Hindlimb muscle (tissue), 1 donor: Measurements from ENCODE around the gene RPS15. TPM values are rescaled to one million over a fixed set of nuclear protein-coding genes. Genes with fewer than 3 reads are reported as not detected.
"Not testable (repeated sequence)": the region's sequence is repeated elsewhere in the genome, so short reads cannot be mapped to it uniquely, and the experiment has no call there.

Source experiments
- DNase-seq: peaks from one replicate; pipeline ENCODE4 v3.0.0-alpha.2; 2013
- polyA plus RNA-seq: library from polyadenylated mRNA; unstranded; fragments of 120-200 nt; gene quantifications from one replicate; pipeline ENCODE4 v1.2.1, GENCODE V29; 2013; ENCODE audit not compliant: insufficient read length

Gene RPS15
- polyA plus RNA-seq, 1 donor = 1,308 TPM

DNA sequence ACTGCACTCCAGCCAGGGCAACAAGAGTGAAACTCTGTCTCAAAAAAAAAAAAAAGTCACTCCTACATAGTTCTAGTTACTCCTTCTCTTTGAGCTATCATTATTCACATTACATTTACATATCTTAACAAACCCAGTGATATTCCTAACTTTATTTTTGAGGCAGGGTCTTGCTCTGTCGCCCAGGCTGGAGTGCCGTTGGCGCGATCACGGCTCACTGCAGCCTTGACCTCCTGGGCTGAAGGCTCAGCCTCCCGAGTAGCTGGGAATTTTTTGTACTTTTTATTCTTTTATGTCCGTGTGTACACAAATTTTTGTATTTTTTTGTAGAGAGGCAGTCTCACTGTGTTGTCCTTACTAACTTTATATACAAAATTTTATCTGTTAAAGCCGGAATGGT, 587 bp upstream of the RPS15 start:
- no peak for DNase-seq

DNA sequence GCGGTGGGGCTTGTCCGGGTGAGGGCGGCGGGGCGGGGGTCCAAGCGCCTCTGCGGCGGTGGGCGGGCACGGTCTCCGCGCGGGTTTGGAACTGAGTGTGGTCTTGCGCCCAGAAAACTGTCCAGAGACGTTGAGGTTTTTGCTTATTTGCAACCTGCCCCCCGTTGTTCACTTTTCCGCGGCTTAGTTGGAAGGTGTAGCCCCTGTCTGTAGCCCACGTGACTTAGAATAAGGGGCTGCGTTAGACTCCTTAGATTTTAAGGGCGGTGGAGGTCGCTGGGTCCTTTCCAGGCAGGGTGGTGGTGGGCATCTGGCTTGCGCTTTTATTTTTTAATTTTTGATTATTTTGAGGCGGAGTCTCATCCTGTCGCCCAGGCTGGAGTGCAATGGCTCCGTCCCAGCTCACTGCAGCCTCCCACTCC, 748 bp downstream of the RPS15 start:
- no peak for DNase-seq

DNA sequence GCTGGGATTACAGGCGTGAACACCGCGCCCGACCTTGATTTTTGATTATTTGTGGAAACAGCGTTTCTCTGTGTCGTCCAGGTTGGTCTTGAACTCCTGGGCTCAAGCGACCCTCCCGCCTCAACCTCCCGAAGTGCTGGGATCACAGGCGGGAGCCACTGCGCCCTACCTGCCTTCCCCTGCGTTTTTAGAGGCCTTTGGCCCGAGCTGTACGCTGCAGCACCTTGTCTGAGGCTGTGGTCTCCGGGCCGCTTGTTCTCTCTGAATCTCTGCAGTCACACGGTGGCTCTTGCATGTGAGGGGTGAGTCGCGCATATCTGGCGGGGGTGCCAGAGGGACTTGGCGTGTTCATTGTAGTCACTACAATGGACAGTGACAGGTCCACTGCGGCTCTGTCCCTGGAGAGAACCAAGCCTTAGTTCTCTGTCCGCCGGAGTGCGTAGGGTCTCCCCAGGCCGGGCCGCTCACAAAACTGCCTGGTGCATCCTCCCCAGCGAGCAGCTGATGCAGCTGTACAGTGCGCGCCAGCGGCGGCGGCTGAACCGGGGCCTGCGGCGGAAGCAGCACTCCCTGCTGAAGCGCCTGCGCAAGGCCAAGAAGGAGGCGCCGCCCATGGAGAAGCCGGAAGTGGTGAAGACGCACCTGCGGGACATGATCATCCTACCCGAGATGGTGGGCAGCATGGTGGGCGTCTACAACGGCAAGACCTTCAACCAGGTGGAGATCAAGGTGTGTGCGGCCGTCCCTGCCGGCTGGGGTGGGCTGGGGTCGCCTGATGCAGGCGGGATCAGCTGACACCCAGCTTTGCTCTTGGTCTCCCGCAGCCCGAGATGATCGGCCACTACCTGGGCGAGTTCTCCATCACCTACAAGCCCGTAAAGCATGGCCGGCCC, 1.6 kb downstream of the RPS15 start:
- not testable (repeated sequence) for DNase-seq

DNA sequence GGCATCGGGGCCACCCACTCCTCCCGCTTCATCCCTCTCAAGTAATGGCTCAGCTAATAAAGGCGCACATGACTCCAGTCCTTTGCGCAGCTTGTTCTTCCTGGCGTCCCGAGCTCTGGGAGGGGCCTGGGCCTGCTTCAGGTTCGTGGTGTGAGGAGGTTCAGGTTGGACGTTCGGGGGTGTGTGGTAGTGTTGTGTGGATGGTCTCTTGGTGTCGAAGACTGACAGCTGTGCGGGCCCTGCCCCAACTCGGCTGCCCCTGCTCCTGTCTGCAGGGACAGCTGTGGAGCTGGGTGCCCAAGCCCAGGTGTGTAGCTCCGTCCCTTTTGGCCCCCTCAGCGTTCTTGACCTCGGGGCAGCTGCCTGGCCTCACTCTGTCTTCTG, 2.2 kb downstream of the RPS15 start:
- DNase-seq = no peak

DNA sequence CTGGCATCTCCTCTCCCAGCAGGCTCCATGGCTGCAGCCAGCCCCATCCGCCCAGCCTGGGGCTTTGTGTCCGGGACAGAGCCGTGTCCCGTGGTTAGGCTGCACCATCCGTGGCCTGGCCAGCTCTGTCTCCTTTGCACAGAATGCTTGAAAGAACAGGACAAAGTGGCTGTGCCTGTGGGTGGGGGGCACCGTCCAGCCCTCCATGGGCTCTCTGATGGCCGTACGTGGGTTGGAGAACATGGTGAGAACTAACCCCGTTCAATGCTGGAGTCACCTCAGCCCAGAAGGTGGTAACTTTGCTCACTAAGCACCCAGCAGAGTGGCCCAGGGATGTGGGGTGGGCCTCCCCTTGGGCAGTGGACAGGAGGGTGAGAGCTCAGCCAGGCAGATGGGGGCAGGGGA, 2.8 kb downstream of the RPS15 start:
- DNase-seq = no peak

DNA sequence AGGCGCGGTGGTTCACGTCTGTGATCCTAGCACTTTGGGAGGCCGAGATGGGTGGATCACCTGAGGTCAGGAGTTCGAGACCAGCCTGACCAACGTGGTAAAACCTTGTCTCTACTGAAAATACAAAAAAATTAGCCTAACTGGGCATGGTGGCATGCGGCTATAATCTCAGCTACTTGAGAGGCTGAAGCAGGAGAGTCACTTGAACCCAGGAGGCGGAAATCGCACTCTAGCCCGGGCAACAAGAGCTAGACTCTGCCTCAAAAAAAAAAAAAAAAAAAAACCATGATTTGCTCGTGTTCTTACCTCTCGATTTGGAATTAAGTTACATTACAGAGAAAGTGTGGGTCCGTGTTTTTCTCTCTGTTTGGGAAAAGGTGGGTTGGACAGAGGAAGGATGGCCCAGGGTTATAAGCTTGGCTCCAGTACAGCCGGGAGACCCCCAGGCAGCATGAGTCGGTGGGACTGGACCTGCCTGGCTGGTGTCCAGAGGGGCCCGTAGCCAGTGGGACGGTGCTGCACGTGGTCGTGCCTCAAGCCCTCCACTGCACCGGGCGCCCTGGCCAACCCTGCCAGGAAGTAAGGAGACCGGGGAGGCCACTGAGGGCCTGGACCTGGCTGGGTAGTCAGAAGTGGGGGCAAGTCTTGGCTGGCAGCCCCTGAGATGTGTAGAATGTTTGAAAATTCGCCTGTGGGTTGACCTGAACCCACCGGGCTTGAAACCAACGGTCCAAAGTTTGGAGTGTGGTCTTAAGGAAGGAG, 3.7 kb downstream of the RPS15 start:
- DNase-seq = no peak

DNA sequence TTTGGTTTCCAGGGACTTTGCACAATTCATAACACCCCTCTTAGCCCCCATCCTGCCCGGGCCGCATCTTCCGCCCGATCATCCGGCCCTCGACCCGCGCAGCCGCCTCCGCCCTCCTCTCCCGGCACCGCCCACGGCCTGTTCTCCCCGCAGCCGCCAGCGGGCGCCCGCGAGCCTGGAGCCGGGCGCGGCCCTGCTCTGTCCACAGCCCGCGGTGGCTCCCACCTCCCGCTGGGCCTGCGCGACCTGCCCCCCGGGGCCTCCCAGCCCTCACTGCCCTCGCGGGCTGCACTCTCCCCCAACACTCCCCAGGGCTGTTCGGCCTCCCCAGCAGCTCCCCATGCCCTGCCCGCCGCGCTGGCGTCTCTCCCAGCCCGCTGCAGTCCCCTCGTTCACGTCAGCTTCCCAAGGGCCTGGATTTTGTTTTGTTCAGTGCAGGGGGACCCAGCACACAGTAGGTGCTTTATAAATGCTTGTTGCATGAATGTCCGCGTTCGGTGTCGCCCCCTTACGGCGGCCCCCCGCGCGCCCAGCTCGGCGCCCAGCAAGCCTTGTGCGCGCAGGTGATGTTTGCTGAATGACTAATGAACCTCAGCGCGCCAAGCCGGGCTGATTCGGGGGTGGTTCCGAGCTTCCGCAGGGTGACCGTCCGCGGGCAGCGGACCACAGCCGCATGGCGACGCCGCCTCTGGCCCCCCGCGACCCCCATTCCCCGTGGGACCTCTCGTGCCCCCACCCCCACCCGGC, 7.2 kb downstream of the RPS15 start:
- DNase-seq = peak; percentile 71

DNA sequence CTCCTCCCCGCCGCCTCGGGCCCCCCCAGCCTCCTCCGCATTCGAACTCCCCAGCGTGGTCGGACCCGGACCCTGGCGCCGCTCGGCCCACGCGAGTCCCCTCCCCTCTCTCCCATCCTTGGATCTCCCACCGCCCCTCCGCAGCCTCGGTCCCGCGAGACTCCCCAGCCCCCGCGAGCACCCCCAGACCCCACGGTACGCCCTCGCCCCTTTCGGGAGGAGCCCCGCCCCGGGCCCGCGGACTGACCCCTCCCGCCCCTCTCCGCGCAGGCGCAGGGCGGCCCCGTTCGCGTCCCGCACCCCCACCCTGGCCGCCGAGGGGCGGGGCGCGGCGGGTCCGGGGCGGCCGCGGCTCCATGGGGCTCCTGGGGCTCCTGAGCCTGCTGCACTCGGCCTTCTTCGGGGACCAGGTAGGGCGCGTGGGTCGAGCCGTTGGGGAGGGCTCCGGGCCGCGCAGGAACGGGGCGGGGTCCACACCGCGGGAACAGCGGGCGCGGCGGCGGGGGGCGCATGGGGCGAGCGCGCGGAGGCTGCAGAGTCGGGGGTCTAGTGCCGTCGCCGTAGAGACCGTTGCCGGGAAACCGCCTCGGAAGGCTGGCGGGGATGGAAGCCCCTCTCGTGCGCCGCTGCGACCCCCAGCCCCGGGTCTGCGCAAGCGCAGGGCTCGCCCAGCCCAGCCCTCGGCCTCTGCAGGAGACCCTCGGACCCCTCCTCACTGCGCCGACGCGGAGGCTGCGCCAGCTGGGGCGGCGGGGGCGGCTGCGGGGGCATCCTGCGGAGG, 7.9 kb downstream of the RPS15 start:
- no peak for DNase-seq

DNA sequence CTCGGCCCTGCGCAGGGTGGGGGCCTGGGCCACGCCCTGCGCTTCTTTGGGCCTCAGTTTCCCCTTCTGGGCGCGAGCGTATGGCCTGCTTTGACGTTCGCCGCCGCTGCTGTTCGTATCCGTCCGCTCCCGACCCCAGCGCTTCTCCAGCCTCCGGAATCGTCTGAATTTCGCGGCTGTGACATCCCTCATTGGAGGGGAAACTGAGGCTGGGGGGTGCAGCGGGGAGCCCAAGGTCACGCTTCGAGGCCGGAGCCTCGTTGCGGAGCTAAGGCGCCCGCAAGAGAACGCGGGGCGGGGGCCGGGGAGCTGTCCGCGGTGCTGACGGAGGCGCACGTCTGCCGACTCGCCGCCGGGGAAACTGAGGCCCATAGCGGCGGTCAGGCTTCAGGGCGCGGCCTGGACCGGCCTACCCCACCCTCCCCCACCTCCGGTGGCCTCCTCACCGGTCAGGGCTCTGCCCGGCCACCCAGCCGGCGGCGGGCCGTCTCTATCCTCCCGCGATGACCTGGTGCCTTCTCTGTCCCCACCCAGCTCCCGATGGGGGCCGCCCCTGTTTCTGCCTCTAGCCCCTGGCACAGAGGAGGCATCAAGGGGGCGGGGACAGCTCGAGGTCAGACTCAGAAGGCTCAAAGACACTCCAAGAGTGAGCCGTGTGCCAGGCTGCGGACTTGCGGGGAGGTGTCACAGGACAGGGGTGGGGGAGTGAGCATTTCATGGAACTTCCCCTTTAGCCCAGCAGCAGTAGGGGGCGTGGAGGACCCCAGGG, 8.7 kb downstream of the RPS15 start:
- DNase-seq = no peak

DNA sequence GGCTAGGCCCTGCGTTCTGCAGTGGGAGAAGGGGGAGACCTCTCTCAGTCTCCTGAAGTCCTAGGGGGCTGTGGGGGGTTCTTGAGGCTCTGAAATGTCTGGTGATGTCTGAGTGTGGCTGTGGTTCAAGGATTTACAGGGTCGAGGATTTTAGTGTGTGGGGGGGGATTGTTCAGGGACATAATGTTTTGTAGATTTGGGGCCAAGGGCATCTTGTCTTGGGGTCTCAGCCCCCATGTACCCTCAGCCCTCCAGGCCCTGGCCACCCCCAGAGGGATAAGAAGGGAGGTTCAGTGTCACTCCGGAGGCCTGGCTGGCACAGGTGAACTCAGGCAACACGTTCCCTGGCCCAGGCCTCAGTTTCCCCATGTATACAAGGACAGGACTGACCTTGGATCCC, 9.3 kb downstream of the RPS15 start:
- DNase-seq = no peak

DNA sequence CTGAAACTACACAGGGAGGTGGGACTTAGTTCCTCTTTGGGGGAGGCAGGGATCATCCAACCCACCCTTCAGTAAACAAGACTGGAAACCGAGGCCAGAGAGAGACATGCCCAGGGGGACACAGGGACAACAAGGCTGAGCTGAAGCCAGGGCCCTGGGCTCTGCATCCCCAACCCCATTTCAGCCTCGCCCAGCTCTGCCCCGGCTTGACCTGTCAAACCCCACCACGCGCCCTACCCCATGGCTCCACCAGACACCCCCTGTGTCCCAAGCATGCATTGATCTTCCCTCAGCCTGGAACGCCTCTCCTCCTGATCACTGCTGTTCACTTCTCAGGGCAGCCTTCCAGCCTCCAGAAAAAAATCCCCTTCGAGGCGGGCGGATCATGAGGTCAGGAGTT, 9.7 kb downstream of the RPS15 start:
- DNase-seq = no peak

DNA sequence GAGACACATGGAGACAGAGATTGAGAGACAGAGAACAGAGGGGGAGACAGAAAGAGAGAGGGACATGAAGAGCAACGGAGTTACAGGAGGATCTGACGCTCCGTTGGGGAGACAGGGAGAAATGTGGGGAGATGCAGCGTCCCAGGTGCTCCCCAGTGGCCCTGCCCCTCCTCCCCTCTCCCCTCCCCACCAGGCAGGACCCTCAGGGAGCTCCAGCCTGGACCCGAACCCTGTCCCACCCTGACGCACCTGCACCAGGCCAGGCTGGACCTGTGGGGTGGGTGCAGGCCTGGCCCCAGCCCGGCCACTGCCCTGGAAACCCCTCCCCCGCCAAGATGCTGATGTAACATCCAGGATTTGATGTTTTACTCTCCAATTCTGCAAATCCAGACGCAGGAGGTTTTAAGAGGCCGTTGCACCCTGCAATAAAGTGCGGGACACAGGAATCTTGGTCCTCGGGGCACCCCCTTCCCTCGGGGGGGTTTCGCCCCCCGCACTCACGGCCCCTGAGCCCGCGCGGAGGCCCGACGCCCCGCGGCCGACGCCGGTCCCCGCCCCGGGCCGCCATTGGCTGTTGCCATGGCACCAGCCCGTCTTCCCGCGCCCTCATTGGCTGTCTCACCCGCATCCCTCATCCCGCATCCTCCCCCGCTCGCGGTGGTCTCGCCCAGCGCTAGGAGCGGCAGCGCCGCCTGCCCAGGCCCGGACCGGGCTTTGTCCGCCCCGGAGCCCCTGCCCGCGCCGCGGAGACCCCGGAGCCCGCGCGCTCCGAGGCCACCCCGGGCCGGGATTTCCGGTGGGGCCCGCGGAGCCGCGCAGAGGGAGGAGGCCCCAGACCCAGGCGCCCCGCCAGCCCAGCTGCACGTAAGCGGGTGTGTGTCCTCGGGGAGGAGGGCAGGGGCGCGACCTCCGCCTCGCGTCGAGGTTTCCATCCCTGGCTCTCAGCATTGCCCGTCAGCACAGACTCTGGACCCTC, 11.6 kb downstream of the RPS15 start, which contains the start of gene APC2:
TSS of gene APC2 (plus strand) at position 655 of the 976 bp plus-strand sequence. CDS start 2,881 bp downstream, outside the sequence.
- no peak for DNase-seq

DNA sequence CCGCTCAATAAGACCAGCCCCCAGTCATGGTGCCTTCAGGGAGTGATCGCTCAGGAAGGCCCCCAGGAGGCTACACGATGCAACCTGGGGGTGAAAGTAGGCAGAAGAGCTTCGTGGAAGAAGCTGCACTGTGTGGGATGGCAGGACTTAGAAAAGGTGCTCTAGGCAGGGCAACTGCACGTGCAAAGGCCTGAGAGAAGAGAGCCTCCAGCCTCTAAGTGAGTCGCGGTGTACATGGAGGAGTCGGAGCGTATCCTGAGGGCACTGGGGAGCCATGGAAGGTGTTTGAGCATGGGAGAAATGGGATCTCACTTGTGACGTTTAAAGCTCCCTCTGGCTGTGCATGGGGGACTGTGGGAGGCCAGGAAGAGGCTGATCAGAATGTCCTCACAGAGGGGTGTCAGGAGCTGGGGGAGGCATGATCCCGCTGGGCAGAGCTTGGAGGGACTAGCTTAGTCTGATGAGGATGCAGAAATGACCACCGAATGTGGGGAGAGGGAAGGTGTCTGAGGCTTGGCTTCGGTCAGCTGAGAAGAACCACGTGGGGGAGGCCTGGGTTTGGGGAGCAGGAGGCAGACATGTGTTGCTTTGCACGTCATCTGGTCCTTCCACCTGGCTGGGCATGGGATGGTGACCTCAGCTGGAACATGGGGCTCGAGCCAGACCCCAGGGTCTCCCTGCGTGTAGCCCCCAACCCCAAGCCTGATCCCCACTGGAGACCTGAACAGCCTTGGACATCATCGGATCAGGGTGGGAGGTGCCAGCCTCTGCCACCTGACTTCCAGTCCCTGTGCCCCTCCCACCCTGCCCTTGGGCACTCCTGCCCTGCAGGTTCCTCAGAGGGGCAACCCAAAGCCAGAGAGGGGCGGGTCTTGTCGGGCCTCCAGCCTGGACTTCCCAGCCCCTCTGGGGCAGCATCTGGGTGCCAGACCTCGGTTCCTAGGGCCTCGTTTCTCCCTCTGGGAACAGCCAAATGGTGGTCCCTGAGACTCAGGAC, 12.8 kb downstream of the RPS15 start:
- no peak for DNase-seq

DNA sequence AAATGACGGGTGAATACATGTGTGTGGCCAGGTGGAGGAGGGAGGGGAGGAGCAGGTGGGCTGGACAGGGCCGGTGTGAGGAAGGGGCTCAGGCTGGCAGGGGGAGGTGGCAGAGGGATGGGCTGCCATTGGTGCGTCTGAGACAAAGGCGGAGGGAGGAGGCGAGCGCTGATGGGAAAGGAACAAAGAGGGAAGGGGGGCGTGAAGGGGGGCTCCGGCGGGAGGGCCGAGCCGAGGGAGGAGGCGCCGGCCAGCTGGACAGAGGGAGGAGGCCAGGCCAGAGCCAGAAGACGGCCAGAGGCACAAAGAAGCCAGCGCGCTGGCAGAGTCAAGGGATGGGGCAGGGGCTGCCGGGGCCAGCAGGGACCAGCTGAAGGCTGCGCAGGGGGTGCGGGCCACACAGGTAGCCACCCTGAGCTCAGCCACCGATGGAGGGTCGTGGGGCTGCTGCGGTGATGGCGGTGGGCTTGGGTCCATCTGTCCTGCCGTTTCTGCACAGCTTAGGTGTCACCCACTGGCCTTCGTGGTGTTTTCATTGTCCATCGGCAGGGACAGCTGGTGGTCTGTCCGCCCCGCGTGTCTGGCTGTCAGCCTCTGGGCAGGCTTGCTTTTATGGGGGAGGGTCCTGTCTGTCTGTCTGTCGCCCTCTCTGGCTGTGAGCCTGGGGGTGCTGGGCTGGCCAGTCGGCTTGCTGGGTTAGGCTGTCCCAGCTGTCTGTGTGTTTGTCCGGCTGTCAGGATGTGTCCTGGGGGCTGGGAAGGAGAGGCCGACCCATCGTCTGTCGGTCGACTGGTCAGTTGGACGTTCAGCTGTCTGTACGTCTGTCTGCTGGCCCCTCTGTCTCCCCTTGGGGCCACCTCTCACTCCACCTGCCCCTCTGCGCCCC, 14.0 kb downstream of the RPS15 start:
- DNase-seq = no peak

DNA sequence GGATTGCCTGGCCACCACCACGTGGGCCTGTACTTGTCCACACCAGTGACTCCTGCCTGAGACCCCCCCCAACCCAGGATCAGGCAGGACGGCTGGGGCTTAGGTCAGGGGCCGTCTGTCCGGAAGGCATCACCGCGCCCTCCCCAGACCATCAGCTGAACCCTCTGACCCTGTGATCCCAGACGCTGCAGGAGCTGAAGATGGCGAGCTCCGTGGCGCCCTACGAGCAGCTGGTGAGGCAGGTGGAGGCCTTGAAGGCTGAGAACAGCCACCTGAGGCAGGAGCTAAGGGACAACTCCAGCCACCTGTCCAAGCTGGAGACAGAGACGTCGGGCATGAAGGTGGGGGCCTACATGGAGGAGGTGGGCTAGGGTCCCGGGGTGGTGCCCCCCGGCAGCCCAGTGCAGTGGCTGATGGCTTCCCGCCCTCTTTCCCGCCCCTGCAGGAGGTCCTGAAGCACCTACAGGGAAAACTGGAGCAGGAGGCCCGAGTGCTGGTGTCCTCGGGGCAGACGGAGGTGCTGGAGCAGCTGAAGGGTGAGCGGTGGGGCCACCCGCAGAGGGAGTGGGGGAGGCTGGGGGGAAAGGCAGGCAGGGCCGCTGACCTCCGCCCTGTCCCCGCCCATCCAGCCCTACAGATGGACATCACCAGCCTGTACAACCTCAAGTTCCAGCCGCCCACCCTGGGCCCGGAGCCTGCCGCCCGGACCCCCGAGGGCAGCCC, 14.8 kb downstream of the RPS15 start:
- no peak for DNase-seq

DNA sequence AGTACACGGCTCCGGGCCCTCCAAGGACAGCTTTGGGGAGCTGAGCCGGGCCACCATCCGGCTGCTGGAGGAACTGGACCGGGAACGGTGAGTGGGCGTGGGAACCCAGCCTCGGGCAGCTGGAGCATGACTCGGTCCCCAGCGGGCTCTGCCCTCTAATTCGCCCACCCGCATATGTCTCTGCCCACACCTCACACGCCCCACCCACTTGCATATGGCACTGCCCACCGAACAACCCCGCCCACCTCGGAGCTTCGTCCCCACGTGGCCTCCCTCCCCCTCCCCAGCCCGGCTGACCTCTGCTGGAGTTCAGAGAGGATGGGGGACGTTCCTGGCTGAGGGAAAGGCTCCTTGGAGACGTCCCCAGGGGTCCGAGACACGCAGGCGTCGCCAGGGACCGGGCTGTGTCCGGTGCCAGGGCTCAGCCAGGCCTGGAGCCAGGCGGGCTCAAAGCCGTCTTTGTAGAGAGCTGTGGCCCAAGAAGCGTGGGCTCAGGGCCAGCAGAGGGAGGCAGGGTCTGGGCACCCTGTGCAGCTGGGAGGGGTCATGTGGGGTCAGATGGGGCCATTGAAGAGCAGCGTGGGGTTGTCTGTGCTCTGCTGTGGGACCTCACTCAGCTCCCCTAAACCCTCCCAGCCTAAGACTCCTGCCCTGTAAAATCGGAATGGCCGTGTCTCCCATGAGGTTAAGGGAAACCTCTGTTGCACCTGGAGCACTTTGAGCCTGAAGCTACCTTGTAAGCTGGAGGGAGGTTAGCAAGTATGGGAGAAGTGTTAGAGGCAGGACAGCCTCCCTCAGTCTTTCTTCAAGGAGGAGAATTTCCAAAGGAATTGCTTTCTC, 15.5 kb downstream of the RPS15 start:
- DNase-seq = no peak
